Right hindlimb (tissue), 1 donor: ENCODE data around the gene C1orf210.

Source experiments
- DNase-seq: peaks from one replicate; pipeline ENCODE4 v3.0.0-alpha.2; 2018

Gene C1orf210

GRCh38 chr1:43246466-43247213, 38.7 kb downstream of the C1orf210 start:
- DNase-seq: no peak

DNA sequence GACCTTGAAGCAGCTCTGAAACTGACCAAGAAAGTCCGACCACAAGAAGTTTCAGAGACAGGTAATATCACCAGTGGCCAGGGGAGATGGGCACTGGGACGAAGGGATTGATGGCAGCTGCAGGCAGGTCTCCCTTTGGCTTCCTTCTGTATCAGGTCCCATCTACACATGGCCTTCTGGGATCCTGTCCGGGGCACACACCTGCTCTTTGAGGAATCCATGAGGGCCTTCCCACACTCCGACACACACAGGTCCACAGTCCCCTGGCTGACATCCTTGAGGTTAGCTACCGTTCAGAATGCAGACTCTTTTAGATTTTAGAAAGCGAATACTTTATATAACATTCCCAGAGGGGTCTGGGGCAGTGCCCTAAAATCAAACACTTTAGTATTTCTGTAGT, 42.1 kb downstream of the C1orf210 start:
- DNase-seq: no peak

GRCh38 chr1:43241413-43241836, 44.0 kb downstream of the C1orf210 start:
- DNase-seq: no peak

DNA sequence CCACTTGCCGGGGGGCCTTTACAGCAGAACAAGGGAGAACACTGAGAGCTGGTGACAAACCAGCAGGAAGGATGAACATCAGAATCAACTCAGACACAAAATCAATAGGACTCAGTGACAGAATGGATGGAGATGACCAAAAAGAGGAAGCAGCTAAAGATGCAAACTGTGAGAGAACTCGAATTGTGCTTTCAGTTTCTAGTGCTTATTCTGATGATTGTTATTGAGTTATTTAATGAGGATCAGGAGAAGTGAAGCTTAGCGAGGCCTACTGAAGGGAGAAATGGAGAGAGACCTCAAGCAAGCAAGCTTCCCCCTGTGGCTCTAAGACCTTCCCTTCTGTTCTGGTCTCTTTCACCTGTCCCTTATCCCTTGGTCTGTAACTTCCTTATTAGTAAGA, 45.9 kb downstream of the C1orf210 start:
- DNase-seq: no peak

- no peak for DNase-seq
Observed at GRCh38 chr1:43238991-43239469, 46.4 kb downstream of the C1orf210 start.

DNA sequence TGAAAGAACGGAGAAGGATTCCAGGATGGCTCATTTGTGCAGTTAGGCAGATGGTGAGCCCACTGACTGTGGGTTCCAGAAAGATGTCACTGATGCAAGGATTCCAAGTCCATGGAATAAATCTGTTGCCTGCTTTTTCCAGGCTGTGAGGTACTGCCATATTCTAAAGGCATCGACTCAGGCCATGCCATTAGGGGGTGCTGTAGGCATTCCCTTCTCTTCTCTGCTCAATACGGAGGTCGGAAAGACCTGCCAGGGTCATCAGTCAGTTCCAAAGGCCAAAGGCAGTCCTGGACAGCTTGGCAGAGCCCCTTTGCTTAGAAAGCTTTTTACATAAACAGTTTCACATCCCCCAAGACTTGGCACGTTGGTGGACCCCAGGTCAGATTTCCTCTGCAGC, 47.3 kb downstream of the C1orf210 start:
- peak; percentile 39 for DNase-seq

GRCh38 chr1:43237121-43237520, 48.3 kb downstream of the C1orf210 start:
- no peak for DNase-seq

DNA sequence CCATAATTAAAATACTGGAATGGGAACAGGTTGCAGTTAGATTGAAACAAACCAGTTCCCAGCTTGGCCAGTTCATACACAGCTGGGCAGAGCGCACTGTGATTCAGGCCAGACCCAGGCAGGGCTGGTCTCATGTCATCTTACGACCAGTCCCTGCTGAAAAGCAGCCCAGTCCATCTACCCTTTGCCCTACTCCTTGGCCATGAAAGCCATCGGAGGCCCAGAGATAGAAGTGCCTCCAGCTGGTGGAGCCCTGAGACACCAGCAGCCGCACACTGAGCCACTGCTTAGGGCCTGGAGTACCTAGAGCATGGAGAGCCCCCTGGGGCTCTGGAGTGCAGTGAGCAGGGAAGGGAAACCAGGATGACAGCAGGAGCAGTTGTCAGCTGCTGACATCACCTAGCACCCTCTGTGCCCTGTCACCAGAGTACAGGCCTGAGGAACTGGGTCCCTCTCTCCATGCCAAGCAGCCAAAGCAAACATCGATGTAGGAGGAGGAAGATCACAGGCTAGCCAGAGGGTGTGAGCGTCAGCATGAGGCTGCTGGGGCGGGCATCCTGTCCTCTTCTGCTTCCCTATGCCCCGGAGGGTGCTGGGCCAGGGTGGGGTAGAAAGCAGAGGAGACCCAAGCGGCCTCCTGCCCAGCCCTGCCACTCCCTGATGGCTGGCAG, 49.8 kb downstream of the C1orf210 start:
- DNase-seq: no peak

DNA sequence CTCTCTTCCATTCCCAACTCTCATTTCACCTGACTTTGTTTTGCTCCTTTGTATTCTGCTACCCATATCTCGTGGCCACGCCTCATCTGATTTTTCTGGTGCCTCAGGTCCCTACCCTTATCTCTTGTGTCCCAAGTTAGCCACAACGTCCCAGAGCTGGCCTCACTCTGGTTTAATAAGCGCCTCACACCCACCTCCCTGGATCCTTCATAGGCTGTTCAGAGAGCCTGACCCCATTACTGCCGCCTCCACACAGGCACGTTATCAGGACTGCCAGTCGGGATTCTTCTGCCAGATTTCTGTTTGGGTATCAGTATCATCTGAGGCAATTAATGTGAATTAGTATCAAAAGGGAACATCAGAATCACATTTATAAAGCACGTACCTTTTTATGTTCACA, 50.3 kb downstream of the C1orf210 start:
- DNase-seq: no peak

- DNase-seq: no peak
Observed at GRCh38 chr1:43234267-43234666, 51.1 kb downstream of the C1orf210 start.

DNA sequence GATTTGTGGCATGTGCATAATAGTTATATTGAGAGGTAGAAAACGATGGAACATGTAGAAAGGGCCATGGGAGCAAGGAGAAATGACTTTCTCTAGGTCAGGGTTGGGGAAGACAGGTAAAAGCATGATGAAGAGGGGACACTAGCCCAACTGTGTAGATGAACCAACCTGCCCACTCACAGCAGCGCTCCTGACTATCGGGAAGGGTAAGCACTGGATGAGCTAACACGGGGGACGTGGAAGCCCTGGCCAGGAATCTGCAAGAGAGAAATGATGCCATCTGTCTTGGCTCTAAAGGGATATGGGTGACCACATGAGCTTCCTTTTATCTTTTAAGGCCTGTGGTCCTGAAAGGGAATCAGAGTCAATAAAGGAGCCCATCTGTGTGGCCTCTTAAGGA, 51.8 kb downstream of the C1orf210 start:
- DNase-seq: no peak

- DNase-seq: no peak
Observed at GRCh38 chr1:43232482-43232881, 52.9 kb downstream of the C1orf210 start.

DNA sequence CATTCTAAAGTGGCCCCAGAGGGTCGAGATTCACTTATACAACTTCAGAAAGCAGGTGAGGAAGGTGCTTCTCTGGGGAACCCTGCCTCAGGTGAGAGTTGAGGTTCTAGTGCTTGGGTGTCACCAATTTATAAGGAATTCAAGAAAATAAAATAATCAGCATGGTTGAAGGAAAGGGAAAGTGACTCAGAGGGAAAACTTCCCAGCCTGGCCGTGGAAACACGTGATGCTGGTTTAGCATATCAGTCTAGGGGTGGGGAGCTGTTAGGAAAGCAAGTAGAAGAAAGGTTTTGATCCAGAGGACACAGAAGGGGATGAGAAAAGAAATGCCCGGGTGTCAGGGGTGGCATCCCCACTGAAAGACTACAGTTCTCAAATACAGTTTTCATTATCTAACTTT, 53.3 kb downstream of the C1orf210 start:
- no peak for DNase-seq
